Measurements from ENCODE around the gene RPP21. TPM values are rescaled to one million over a fixed set of nuclear protein-coding genes. Genes with fewer than 3 reads are reported as not detected.
"Not testable (repeated sequence)": the region's sequence is repeated elsewhere in the genome, so short reads cannot be mapped to it uniquely, and the experiment has no call there.

RPP21 gene
- total RNA-seq, 3 donors from 2014 or later = 67.3 to 74.8 (median 72.9) TPM

- DNase-seq = no peak
- no peak overlapping the region for H3K4me3 Mint-ChIP-seq
- peaks cover 2% of the 10 kb centered on the region for H3K27me3 Mint-ChIP-seq (ENCODE audit: low read depth)
- H3K4me1 Mint-ChIP-seq (ENCODE audit: low read depth) = peaks cover 45% of the 10 kb centered on the region
- ATAC-seq = no peak
- peaks cover 13% of the 10 kb centered on the region for H3K36me3 Mint-ChIP-seq (ENCODE audit: insufficient read depth)
- no peaks in the 10 kb centered on the region for H3K9me3 Mint-ChIP-seq
These were observed 4.0 kb downstream of the RPP21 start for GRCh38 chr6:30348957-30349356.

- no peak for ATAC-seq
- Mint-ChIP-seq H3K9me3 (no peaks in the 10 kb centered on the region), H3K4me3 (no peak overlapping the region), H3K36me3 (ENCODE audit: insufficient read depth) (peaks cover 13% of the 10 kb centered on the region), H3K4me1 (ENCODE audit: low read depth) (peaks cover 41% of the 10 kb centered on the region), H3K27me3 (ENCODE audit: low read depth) (peaks cover 3% of the 10 kb centered on the region)
- DNase-seq = no peak
These were observed 4.6 kb downstream of the RPP21 start for GRCh38 chr6:30349421-30350177.

- peaks cover 10% of the 10 kb centered on the region for H3K27me3 Mint-ChIP-seq (ENCODE audit: low read depth)
- no peak for ATAC-seq
- H3K4me3 Mint-ChIP-seq = no peak overlapping the region
- peaks cover 13% of the 10 kb centered on the region for H3K36me3 Mint-ChIP-seq (ENCODE audit: insufficient read depth)
- peaks cover 38% of the 10 kb centered on the region for H3K4me1 Mint-ChIP-seq (ENCODE audit: low read depth)
- no peak for DNase-seq
- H3K9me3 Mint-ChIP-seq = no peaks in the 10 kb centered on the region
These were observed 5.6 kb downstream of the RPP21 start for GRCh38 chr6:30350524-30350923.

- ATAC-seq (no peak), DNase-seq (no peak)
- Mint-ChIP-seq H3K4me3 (no peak overlapping the region), H3K9me3 (no peaks in the 10 kb centered on the region), H3K4me1 (ENCODE audit: low read depth) (peaks cover 24% of the 10 kb centered on the region), H3K27me3 (ENCODE audit: low read depth) (peaks cover 21% of the 10 kb centered on the region), H3K36me3 (ENCODE audit: insufficient read depth) (peaks cover 3% of the 10 kb centered on the region)
These were observed 7.6 kb downstream of the RPP21 start for GRCh38 chr6:30352550-30352949.

GRCh38 chr6:30355281-30355680, 10.3 kb downstream of the RPP21 start:
- no peak for ATAC-seq
- Mint-ChIP-seq H3K4me1 (ENCODE audit: low read depth) (peaks cover 10% of the 10 kb centered on the region), H3K36me3 (ENCODE audit: insufficient read depth) (no peaks in the 10 kb centered on the region), H3K4me3 (no peak overlapping the region), H3K9me3 (no peaks in the 10 kb centered on the region), H3K27me3 (ENCODE audit: low read depth) (peaks cover 41% of the 10 kb centered on the region)
- DNase-seq = no peak

- Mint-ChIP-seq H3K9me3 (no peaks in the 10 kb centered on the region), H3K4me3 (no peak overlapping the region), H3K4me1 (ENCODE audit: low read depth) (peaks cover 4% of the 10 kb centered on the region), H3K27me3 (ENCODE audit: low read depth) (peaks cover 52% of the 10 kb centered on the region), H3K36me3 (ENCODE audit: insufficient read depth) (no peaks in the 10 kb centered on the region)
- DNase-seq (no peak), ATAC-seq (no peak)
These were observed 11.6 kb downstream of the RPP21 start for GRCh38 chr6:30356536-30356935.

GRCh38 chr6:30357678-30358540, 13.0 kb downstream of the RPP21 start:
- peak; percentile 42 for DNase-seq
- Mint-ChIP-seq H3K36me3 (ENCODE audit: insufficient read depth) (no peaks in the 10 kb centered on the region), H3K4me1 (ENCODE audit: low read depth) (peaks cover 4% of the 10 kb centered on the region), H3K4me3 (peak overlapping the region; percentile 76), H3K27me3 (ENCODE audit: low read depth) (peaks cover 59% of the 10 kb centered on the region), H3K9me3 (no peaks in the 10 kb centered on the region)
- peak; percentile 89 to 91 for ATAC-seq

GRCh38 chr6:30359276-30359675, 14.3 kb downstream of the RPP21 start:
- Mint-ChIP-seq H3K36me3 (ENCODE audit: insufficient read depth) (no peaks in the 10 kb centered on the region), H3K27me3 (ENCODE audit: low read depth) (peaks cover 65% of the 10 kb centered on the region), H3K9me3 (no peaks in the 10 kb centered on the region), H3K4me1 (ENCODE audit: low read depth) (peaks cover 4% of the 10 kb centered on the region), H3K4me3 (no peak overlapping the region)
- ATAC-seq (no peak), DNase-seq (no peak)

- H3K4me1 Mint-ChIP-seq (ENCODE audit: low read depth) = peaks cover 4% of the 10 kb centered on the region
- no peak overlapping the region for H3K4me3 Mint-ChIP-seq
- H3K36me3 Mint-ChIP-seq (ENCODE audit: insufficient read depth) = no peaks in the 10 kb centered on the region
- DNase-seq (no peak), ATAC-seq (no peak)
- no peaks in the 10 kb centered on the region for H3K9me3 Mint-ChIP-seq
- peaks cover 62% of the 10 kb centered on the region for H3K27me3 Mint-ChIP-seq (ENCODE audit: low read depth)
These were observed 15.2 kb downstream of the RPP21 start for GRCh38 chr6:30360139-30360538.

- H3K4me3 Mint-ChIP-seq = no peak overlapping the region
- H3K27me3 Mint-ChIP-seq (ENCODE audit: low read depth) = peaks cover 72% of the 10 kb centered on the region
- ATAC-seq (no peak), DNase-seq (no peak)
- no peaks in the 10 kb centered on the region for H3K36me3 Mint-ChIP-seq (ENCODE audit: insufficient read depth)
- no peaks in the 10 kb centered on the region for H3K9me3 Mint-ChIP-seq
- peaks cover 4% of the 10 kb centered on the region for H3K4me1 Mint-ChIP-seq (ENCODE audit: low read depth)
These were observed 16.7 kb downstream of the RPP21 start for GRCh38 chr6:30361661-30362060.

- H3K4me3 Mint-ChIP-seq = no peak overlapping the region
- H3K4me1 Mint-ChIP-seq (ENCODE audit: low read depth) = no peaks in the 10 kb centered on the region
These were observed 18.5 kb downstream of the RPP21 start for GRCh38 chr6:30363459-30363858.

GRCh38 chr6:30364591-30364990, 19.6 kb downstream of the RPP21 start:
- DNase-seq (no peak), ATAC-seq (no peak)
- Mint-ChIP-seq H3K9me3 (no peaks in the 10 kb centered on the region), H3K27me3 (ENCODE audit: low read depth) (peaks cover 59% of the 10 kb centered on the region), H3K4me1 (ENCODE audit: low read depth) (no peaks in the 10 kb centered on the region), H3K36me3 (ENCODE audit: insufficient read depth) (no peaks in the 10 kb centered on the region), H3K4me3 (no peak overlapping the region)

More at GRCh38 chr6:30363459-30363858, 18.5 kb downstream of the RPP21 start:
- Mint-ChIP-seq H3K9me3 (no peaks in the 10 kb centered on the region), H3K27me3 (ENCODE audit: low read depth) (peaks cover 61% of the 10 kb centered on the region), H3K36me3 (ENCODE audit: insufficient read depth) (no peaks in the 10 kb centered on the region)
- ATAC-seq = no peak
- no peak for DNase-seq

GRCh38 chr6:30369280-30369679, 24.3 kb downstream of the RPP21 start:
- ATAC-seq; H3K4me1 Mint-ChIP-seq (ENCODE audit: low read depth); DNase-seq; H3K4me3 Mint-ChIP-seq; H3K36me3 Mint-ChIP-seq (ENCODE audit: insufficient read depth); H3K9me3 Mint-ChIP-seq: not testable (repeated sequence)
- peaks cover 26% of the 10 kb centered on the region for H3K27me3 Mint-ChIP-seq (ENCODE audit: low read depth)

- Mint-ChIP-seq H3K4me1 (ENCODE audit: low read depth) (no peaks in the 10 kb centered on the region), H3K27me3 (ENCODE audit: low read depth) (peaks cover 34% of the 10 kb centered on the region), H3K9me3 (no peaks in the 10 kb centered on the region), H3K4me3 (no peak overlapping the region), H3K36me3 (ENCODE audit: insufficient read depth) (no peaks in the 10 kb centered on the region)
- no peak for ATAC-seq
- no peak for DNase-seq
These were observed 33.5 kb downstream of the RPP21 start for GRCh38 chr6:30378290-30378937.
